DND-41 (cell line): ENCODE data around the gene PIP5KL1.

Experiments used
- ATAC-seq: fragments of 200-7000 bp; cut with Tn5 transposase; 3 replicates; pipeline ENCODE4 v1.9.1; 2021; ENCODE audit warnings: low read depth; ENCODE audit not compliant: insufficient read depth
- DNase-seq: peaks from one replicate; pipeline ENCODE4 v3.0.0-alpha.2; 2020
- H2AFZ ChIP-seq: 2 replicates; pipeline ENCODE4 v1.6.0; 2012; ENCODE audit warnings: low read depth, low read length
- H3K27ac ChIP-seq: 2 replicates; pipeline ENCODE4 v1.5.1; 2012; ENCODE audit warnings: low read length, inconsistent platforms
- H3K27me3 ChIP-seq: fragments of 200-600 bp; sonication (generic); 2 replicates; pipeline ENCODE4 v1.6.0; 2012; ENCODE audit warnings: low read length, mild to moderate bottlenecking, inconsistent platforms; ENCODE audit not compliant: insufficient read depth, poor library complexity
- H3K36me3 ChIP-seq: 2 replicates; pipeline ENCODE4 v1.5.1; 2012; ENCODE audit warnings: low read length, inconsistent platforms; ENCODE audit not compliant: insufficient read depth
- H3K4me1 ChIP-seq: 2 replicates; pipeline ENCODE4 v1.5.1; 2012; ENCODE audit warnings: mild to moderate bottlenecking, low read length; ENCODE audit not compliant: insufficient read depth
- H3K4me2 ChIP-seq: 2 replicates; pipeline ENCODE4 v1.6.0; 2012; ENCODE audit warnings: mild to moderate bottlenecking, moderate library complexity, low read length, inconsistent platforms; ENCODE audit not compliant: insufficient read depth
- H3K4me3 ChIP-seq, 2 experiments: fragments of 200-600 bp in 1 of 2; shearing (Covaris generic) in 1 of 2; 2 replicates each; pipeline ENCODE4 v1.5.1; 2012 to 2016; ENCODE audit warnings: inconsistent platforms in 2 of 2, low read length in 2 of 2, mild to moderate bottlenecking in 2 of 2, low read depth in 1 of 2, moderate library complexity in 1 of 2
- H3K79me2 ChIP-seq: 2 replicates; pipeline ENCODE4 v1.6.0; 2012; ENCODE audit warnings: low read length, inconsistent platforms; ENCODE audit not compliant: insufficient read depth
- H3K9ac ChIP-seq: 2 replicates; pipeline ENCODE4 v1.6.0; 2012; ENCODE audit warnings: low read depth, mild to moderate bottlenecking, inconsistent platforms, low read length, moderate library complexity
- H3K9me3 ChIP-seq: 2 replicates; pipeline ENCODE4 v1.5.1; 2012; ENCODE audit warnings: low read length, moderate library complexity, mild to moderate bottlenecking, inconsistent platforms; ENCODE audit not compliant: insufficient read depth, severe bottlenecking
- H4K20me1 ChIP-seq: 2 replicates; pipeline ENCODE4 v1.6.0; 2012; ENCODE audit warnings: low read length; ENCODE audit not compliant: insufficient read depth
- CTCF ChIP-seq: IDR thresholded peaks from 2 replicates; pipeline ENCODE4 v1.5.1; 2012; ENCODE audit warnings: borderline replicate concordance, low read length, moderate library complexity, mild to moderate bottlenecking; ENCODE audit not compliant: poor library complexity, severe bottlenecking; ENCODE audit errors: extremely low read depth
- EZH2 ChIP-seq: IDR thresholded peaks from 3 replicates; pipeline ENCODE4 v1.6.1; 2012; ENCODE audit warnings: borderline replicate concordance, low read depth, mild to moderate bottlenecking, moderate library complexity, low read length, inconsistent platforms; ENCODE audit not compliant: severe bottlenecking

PIP5KL1 gene

GRCh38 chr9:127965953-127966352, 35.4 kb upstream of the PIP5KL1 start:
- H4K20me1 ChIP-seq = peaks cover 56% of the 10 kb centered on the region
- TF ChIP-seq EZH2 = no peak
- no peak for TF ChIP-seq CTCF
- no peaks in the 10 kb centered on the region; the same call in 1 of the 2 replicates for H3K79me2 ChIP-seq
- no peak overlapping the region for H3K4me2 ChIP-seq
- no peaks in the 10 kb centered on the region for H3K27me3 ChIP-seq
- H3K4me3 ChIP-seq = no peak overlapping the region
- DNase-seq (no peak), ATAC-seq (no peak)
- H3K9ac ChIP-seq = no peak overlapping the region
- no peak overlapping the region for H2AFZ ChIP-seq
- no peaks in the 10 kb centered on the region for H3K36me3 ChIP-seq
- no peaks in the 10 kb centered on the region for H3K4me1 ChIP-seq
- H3K27ac ChIP-seq = no peak overlapping the region
- no peaks in the 10 kb centered on the region for H3K9me3 ChIP-seq

- no peaks in the 10 kb centered on the region; the same call in 1 of the 2 replicates for H3K79me2 ChIP-seq
- H3K9ac ChIP-seq = no peak overlapping the region
- H3K27me3 ChIP-seq = no peaks in the 10 kb centered on the region
- no peaks in the 10 kb centered on the region for H3K36me3 ChIP-seq
- no peak overlapping the region for H3K4me2 ChIP-seq
- H3K4me3 ChIP-seq = no peak overlapping the region
- TF ChIP-seq CTCF (no peak), EZH2 (no peak)
- no peak overlapping the region for H3K27ac ChIP-seq
- H2AFZ ChIP-seq = no peak overlapping the region
- H3K4me1 ChIP-seq = no peaks in the 10 kb centered on the region
- H4K20me1 ChIP-seq = peaks cover 46% of the 10 kb centered on the region
- ATAC-seq (no peak), DNase-seq (no peak)
- H3K9me3 ChIP-seq = no peaks in the 10 kb centered on the region
Observed at GRCh38 chr9:127963359-127964064, 32.9 kb upstream of the PIP5KL1 start.

GRCh38 chr9:127963041-127963358, 32.4 kb upstream of the PIP5KL1 start:
- Histone ChIP-seq H3K36me3 (no peaks in the 10 kb centered on the region), H3K79me2 (no peaks in the 10 kb centered on the region; the same call in 1 of the 2 replicates), H3K9me3 (no peaks in the 10 kb centered on the region), H3K27me3 (no peaks in the 10 kb centered on the region), H3K4me2 (no peak overlapping the region), H4K20me1 (peaks cover 41% of the 10 kb centered on the region), H3K4me1 (no peaks in the 10 kb centered on the region), H3K4me3 (no peak overlapping the region), H2AFZ (no peak overlapping the region), H3K27ac (no peak overlapping the region), H3K9ac (no peak overlapping the region)
- ATAC-seq (no peak), DNase-seq (no peak)
- TF ChIP-seq CTCF (no peak), EZH2 (no peak)

GRCh38 chr9:127962278-127962677, 31.7 kb upstream of the PIP5KL1 start:
- H3K4me2 ChIP-seq = no peak overlapping the region
- H3K36me3 ChIP-seq = no peaks in the 10 kb centered on the region
- H4K20me1 ChIP-seq = peaks cover 37% of the 10 kb centered on the region
- H3K4me1 ChIP-seq = no peaks in the 10 kb centered on the region
- H3K79me2 ChIP-seq = no peaks in the 10 kb centered on the region; the same call in 1 of the 2 replicates
- no peaks in the 10 kb centered on the region for H3K9me3 ChIP-seq
- TF ChIP-seq CTCF (no peak), EZH2 (no peak)
- no peak overlapping the region for H3K4me3 ChIP-seq
- H3K27me3 ChIP-seq = no peaks in the 10 kb centered on the region
- ATAC-seq = no peak
- H3K27ac ChIP-seq = no peak overlapping the region
- H2AFZ ChIP-seq = no peak overlapping the region
- DNase-seq = no peak
- H3K9ac ChIP-seq = no peak overlapping the region
